ENCODE data around the gene DMRTC2.

Gene DMRTC2

GRCh38 chr19:41845051-41845590, 279 bp downstream of the DMRTC2 start:
- in situ Hi-C loops (cut with MboI; ENCODE audit: low sequenced_read_pairs) = no loop called here

GRCh38 chr19:41847351-41848105, 2.7 kb downstream of the DMRTC2 start:
- in situ Hi-C loops (cut with MboI; ENCODE audit: low sequenced_read_pairs) = no loop called here

- in situ Hi-C loops (cut with MboI; ENCODE audit: low sequenced_read_pairs) = no loop called here
Measured at GRCh38 chr19:41848666-41849065, 3.8 kb downstream of the DMRTC2 start.

- in situ Hi-C loops (cut with MboI; ENCODE audit: low sequenced_read_pairs) = no loop called here
Measured at GRCh38 chr19:41849067-41849466, 4.2 kb downstream of the DMRTC2 start.

GRCh38 chr19:41850381-41850780, 5.5 kb downstream of the DMRTC2 start:
- in situ Hi-C loops (cut with MboI; ENCODE audit: low sequenced_read_pairs) = no loop called here

GRCh38 chr19:41851456-41851855, 6.6 kb downstream of the DMRTC2 start:
- in situ Hi-C loops (cut with MboI; ENCODE audit: low sequenced_read_pairs) = no loop called here

- in situ Hi-C loops (cut with MboI; ENCODE audit: low sequenced_read_pairs) = no loop called here
Measured at GRCh38 chr19:41853344-41853743, 8.5 kb downstream of the DMRTC2 start.

GRCh38 chr19:41853768-41854167, 8.9 kb downstream of the DMRTC2 start:
- in situ Hi-C loops (cut with MboI; ENCODE audit: low sequenced_read_pairs) = no loop called here

- in situ Hi-C loops (cut with MboI; ENCODE audit: low sequenced_read_pairs) = no loop called here
Measured at GRCh38 chr19:41859213-41859617, 14.4 kb downstream of the DMRTC2 start.

- in situ Hi-C loops (cut with MboI; ENCODE audit: low sequenced_read_pairs) = no loop called here
Measured at GRCh38 chr19:41859618-41860418, 15.0 kb downstream of the DMRTC2 start, which contains the start of gene RPS19. Gene RPS19, plus strand, starts transcription at chr19:41860255. Its CDS starts 520 bp downstream, at chr19:41860775.

GRCh38 chr19:41860419-41861115, 15.7 kb downstream of the DMRTC2 start:
- in situ Hi-C loops (cut with MboI; ENCODE audit: low sequenced_read_pairs) = no loop called here

- in situ Hi-C loops (cut with MboI; ENCODE audit: low sequenced_read_pairs) = no loop called here
Measured at GRCh38 chr19:41861116-41861768, 16.4 kb downstream of the DMRTC2 start.

GRCh38 chr19:41861846-41862245, 17.0 kb downstream of the DMRTC2 start:
- in situ Hi-C loops (cut with MboI; ENCODE audit: low sequenced_read_pairs) = no loop called here

GRCh38 chr19:41862445-41862986, 17.7 kb downstream of the DMRTC2 start:
- in situ Hi-C loops (cut with MboI; ENCODE audit: low sequenced_read_pairs) = no loop called here

- in situ Hi-C loops (cut with MboI; ENCODE audit: low sequenced_read_pairs) = no loop called here
Measured at GRCh38 chr19:41863209-41863931, 18.5 kb downstream of the DMRTC2 start.

- in situ Hi-C loops (cut with MboI; ENCODE audit: low sequenced_read_pairs) = no loop called here
Measured at GRCh38 chr19:41864374-41864773, 19.5 kb downstream of the DMRTC2 start.

- in situ Hi-C loops (cut with MboI; ENCODE audit: low sequenced_read_pairs) = no loop called here
Measured at GRCh38 chr19:41866284-41866683, 21.4 kb downstream of the DMRTC2 start.

- in situ Hi-C loops (cut with MboI; ENCODE audit: low sequenced_read_pairs) = no loop called here
Measured at GRCh38 chr19:41868120-41868988, 23.5 kb downstream of the DMRTC2 start.

- in situ Hi-C loops (cut with MboI; ENCODE audit: low sequenced_read_pairs) = no loop called here
Measured at GRCh38 chr19:41868989-41869300, 24.1 kb downstream of the DMRTC2 start.

All from hTERT RPE-1 (cell line).